NCI-H1436 (cell line): Measurements from ENCODE around the gene FXR2.

ENCODE experiments used
- DNase-seq: peaks from one replicate; lab custom pipeline; 2025; lab: John Stamatoyannopoulos, UW

FXR2 gene

GRCh38 chr17:7572588-7573323 is 41.9 kb downstream of the FXR2 start:
- peak; percentile 98 for DNase-seq

DNA sequence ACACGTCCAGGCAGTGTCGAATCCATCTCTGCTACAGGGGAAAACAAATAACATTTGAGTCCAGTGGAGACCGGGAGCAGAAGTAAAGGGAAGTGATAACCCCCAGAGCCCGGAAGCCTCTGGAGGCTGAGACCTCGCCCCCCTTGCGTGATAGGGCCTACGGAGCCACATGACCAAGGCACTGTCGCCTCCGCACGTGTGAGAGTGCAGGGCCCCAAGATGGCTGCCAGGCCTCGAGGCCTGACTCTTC is 42.4 kb downstream of the FXR2 start:
- no peak for DNase-seq

DNA sequence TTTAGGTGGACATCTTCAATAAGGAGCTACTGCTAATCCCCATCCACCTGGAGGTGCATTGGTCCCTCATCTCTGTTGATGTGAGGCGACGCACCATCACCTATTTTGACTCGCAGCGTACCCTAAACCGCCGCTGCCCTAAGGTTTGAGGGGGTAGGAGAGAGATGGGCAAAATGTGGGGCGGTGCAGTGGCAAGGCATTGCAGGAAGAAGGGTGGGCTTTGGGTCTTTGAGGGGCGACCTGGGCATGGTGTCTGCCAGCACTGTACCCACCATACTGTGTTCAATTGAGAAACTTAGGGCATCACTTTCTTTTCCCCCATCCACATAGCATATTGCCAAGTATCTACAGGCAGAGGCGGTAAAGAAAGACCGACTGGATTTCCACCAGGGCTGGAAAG is 44.3 kb downstream of the FXR2 start:
- DNase-seq: no peak

DNA sequence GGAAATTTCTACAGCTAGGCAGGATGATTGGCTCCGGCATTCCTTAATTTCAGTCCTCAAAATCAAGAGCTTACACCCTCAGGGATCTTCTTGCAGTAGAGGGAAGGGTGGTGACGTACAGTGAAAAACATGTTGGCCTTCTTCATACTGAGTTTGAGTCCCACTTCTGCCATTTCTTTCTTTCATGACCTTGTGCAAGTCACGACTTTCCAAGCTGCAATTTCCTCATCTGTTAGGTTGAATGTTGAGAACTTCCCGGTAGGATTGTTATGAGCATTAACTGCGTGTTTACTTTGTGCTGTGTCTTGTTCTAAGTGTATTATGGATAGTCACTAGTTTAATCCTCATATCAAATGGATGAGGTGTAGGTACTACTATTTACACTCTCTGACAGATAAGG is 45.1 kb downstream of the FXR2 start:
- DNase-seq: no peak

DNA sequence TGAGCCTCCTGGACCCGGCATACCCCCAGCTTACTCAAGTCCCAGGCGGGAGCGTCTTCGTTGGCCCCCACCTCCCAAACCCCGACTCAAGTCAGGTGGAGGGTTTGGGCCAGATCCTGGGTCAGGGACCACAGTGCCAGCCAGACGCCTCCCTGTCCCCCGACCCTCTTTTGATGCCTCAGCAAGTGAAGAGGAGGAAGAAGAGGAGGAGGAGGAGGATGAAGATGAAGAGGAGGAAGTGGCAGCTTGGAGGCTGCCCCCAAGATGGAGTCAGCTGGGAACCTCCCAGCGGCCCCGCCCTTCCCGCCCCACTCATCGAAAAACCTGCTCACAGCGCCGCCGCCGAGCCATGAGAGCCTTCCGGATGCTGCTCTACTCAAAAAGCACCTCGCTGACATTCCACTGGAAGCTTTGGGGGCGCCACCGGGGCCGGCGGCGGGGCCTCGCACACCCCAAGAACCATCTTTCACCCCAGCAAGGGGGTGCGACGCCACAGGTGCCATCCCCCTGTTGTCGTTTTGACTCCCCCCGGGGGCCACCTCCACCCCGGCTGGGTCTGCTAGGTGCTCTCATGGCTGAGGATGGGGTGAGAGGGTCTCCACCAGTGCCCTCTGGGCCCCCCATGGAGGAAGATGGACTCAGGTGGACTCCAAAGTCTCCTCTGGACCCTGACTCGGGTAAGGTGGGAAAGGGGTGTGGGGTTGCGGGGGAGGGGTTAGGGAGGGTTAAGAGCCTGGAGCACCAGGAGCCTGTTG is 51.4 kb downstream of the FXR2 start:
- DNase-seq: no peak

DNA sequence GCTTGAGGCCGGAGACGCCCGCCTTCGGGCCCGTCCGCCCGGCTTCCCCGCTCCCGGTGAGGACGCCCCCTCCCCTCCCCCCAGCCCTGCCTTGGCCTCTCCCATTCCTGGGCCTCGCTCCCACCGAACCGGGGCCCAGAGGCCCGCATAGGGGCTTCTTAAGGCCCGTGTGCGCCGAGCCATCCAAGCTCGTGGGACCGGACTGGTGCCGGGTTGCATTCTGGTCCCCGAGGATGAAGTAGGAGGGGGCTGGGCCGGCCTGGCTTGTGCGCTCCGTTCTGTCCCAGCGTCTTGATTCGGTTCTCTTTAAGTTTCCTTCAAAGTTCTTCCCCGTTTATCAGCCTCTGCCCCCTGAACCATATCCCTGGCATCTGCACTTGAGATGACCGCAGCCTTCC is 52.5 kb downstream of the FXR2 start:
- DNase-seq: no peak

- DNase-seq: peak; percentile 88
These were observed 53.0 kb downstream of the FXR2 start, which contains the start of gene SENP3 for GRCh38 chr17:7561589-7562207. Gene SENP3, plus strand, starts transcription at chr17:7561919. Its CDS starts 1,158 bp downstream, at chr17:7563077.

- DNase-seq: peak; percentile 79
These were observed 53.6 kb downstream of the FXR2 start for GRCh38 chr17:7561028-7561575.

DNA sequence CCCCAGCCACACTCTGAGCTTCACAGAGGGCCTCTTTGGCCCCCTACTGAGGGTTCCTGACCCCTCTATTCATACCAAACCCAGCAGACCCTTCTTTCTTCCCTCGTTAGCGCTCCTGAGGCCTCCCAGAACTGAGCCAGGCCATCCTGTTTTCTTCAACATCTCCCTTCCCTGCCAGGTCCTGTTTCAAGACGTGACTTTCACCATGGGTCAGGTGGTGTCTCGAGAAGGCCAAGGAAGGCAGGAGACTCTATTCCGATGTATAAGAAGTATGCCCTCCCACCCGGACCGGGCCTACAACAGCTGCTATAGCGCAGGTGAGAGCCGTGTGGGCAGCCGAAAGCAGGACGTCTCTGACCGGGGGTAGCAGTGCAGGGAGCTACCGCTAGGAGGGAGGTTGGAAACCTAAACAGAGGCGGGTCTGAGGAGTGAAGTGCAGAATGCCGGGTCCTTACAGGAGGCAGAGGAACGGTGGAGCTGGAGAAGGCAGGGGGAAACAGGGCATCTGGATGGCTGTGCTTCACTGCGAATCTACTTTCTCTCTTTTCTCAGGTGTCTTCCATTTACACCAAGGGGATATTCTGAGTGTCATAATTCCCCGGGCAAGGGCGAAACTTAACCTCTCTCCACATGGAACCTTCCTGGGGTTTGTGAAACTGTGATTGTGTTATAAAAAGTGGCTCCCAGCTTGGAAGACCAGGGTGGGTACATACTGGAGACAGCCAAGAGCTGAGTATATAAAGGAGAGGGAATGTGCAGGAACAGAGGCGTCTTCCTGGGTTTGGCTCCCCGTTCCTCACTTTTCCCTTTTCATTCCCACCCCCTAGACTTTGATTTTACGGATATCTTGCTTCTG is 54.3 kb downstream of the FXR2 start:
- no peak for DNase-seq

GRCh38 chr17:7559320-7560171 is 55.2 kb downstream of the FXR2 start:
- no peak for DNase-seq

- no peak for DNase-seq
These were observed 56.0 kb downstream of the FXR2 start, which contains the start of gene TNFSF13 for GRCh38 chr17:7558544-7559319. Gene TNFSF13, plus strand, starts transcription at chr17:7558750. Its CDS starts 290 bp downstream, at chr17:7559040.

DNA sequence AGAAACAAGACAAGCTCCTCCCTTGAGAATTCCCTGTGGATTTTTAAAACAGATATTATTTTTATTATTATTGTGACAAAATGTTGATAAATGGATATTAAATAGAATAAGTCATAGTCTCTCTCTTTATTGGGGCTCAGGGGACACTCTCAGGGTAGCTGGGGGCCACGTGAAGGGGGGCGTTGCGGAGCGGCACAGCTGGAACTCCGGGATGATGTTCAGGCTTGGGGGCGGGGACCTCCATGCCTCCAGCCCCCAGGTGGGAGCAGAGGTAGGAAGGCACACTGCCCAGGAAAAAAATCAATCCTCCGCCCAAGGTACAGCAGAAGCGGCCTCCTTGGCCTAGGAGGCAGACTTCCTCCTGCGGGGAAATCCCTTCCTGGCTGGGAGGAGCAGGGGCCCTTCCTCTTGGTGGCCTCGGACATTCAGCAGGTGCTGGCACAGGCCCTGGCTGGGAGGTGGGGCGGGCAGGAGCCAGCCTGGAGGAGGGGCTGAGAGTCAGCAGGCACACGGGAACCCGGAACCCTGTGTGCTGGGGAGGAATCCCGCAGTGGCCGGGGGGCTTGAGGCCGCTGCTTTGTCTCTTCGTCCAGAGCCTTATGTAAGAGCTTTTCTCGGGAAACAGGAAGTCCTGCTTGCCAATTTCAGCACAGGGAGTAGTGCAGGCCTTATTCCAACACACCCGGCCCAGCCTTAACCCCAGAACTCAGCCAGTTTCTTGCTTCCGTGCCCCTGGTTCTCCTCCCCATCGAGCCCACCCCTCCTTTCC is 56.7 kb downstream of the FXR2 start:
- DNase-seq: peak; percentile 29

DNA sequence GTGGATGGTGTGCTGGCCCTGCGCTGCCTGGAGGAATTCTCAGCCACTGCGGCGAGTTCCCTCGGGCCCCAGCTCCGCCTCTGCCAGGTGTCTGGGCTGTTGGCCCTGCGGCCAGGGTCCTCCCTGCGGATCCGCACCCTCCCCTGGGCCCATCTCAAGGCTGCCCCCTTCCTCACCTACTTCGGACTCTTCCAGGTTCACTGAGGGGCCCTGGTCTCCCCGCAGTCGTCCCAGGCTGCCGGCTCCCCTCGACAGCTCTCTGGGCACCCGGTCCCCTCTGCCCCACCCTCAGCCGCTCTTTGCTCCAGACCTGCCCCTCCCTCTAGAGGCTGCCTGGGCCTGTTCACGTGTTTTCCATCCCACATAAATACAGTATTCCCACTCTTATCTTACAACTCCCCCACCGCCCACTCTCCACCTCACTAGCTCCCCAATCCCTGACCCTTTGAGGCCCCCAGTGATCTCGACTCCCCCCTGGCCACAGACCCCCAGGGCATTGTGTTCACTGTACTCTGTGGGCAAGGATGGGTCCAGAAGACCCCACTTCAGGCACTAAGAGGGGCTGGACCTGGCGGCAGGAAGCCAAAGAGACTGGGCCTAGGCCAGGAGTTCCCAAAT is 57.4 kb downstream of the FXR2 start:
- DNase-seq: no peak

GRCh38 chr17:7556627-7557026 is 58.1 kb downstream of the FXR2 start:
- DNase-seq: no peak

DNA sequence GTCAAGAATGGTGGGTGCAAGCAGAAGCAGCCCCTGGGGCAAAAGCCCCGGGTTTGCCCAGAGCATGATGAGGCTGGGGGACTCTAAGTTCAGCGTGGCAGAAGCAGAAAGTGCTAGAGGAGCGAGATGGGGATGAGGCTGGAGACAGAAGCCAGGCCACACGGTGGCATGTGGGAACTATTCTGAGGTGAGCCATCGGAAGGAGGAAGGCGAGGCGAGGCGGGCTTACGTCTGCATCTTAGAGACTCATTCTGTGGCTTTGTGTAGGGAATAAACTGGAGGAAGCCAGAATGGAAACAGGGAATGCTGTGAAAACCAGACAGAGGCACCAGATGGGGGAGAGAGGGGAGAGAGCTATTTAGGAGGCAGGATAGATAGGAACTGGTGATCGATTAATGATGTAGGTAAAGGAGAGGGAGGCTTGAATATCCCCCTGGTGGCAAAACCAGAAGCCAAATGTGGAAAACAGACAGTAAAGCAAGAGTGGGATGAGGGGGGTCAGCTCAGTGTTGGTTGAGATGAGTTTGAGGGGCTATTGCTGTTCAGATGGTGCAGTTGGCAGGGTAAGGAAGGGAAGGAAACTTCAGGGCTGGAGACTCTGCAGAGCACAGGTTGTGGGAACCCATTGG is 59.3 kb downstream of the FXR2 start:
- DNase-seq: no peak

DNA sequence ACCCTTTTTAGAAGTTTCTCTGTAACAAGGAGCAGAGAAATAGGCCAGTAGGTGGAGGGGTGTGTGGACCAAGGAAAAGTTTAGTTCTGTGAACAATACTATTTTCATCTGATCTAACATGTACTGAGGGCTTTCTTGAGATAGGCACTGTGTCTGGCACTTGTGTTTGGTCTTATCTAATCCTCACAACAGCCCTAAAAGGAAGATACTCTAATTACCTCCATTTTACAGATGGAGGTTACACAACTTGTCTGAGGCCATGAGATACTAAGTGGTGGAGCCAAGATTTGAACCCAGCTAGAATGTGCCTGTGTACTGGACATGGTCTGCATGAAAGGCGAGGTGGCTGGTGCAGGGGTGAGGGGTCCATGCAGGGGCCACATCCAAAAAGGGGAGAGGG is 61.3 kb downstream of the FXR2 start:
- DNase-seq: no peak

DNA sequence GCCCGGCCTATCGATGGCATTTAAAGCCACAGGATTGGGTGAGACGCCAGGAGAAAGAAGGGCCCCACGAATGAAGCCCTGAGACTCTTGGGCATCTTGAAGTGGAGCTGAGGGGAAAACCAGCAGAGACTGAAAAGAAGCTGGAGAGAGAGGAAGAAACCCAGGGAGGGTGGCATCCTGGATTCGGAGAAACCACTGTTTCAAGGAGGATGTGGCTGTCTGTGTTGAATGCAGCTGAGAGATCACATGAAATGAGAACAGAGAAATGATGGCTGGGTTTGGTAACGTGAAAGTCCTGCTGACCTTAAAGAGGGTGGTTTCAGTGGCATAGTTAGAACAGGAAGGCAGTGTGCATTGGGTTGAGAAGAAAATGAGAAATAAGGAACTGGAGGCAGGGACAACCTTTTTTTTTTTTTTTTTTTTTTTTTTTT is 62.1 kb downstream of the FXR2 start:
- no peak for DNase-seq

DNA sequence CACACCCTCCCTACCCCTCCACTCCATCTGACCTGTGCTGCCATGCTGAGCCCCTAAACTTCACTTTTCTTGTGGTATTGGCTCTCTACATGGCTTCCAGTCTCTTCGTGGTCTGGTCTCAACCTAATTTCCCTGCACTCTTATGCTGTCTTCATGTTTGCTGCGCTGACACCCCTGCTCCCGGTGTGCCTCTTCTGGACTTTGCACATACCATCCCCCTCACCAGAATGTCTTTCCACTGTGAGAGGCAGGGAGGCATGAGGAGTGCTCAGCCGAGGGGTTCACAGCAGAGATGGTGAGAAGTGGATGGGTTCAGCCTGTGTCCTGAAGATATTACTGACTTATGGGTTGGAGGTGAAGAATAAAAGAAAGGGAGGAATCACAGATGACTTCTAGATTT is 63.3 kb downstream of the FXR2 start:
- DNase-seq: no peak
